T-helper 2 cell treated with Interferon-gamma antibody and Interleukin-4, amounts not matched to agents 5 μg/mL and 100 μg/mL, for 36 hours (primary cell): ENCODE data around the gene DOCK10.

Source experiments
- DNase-seq: peaks from one replicate; pipeline ENCODE4 v3.0.0; 2021; ENCODE audit warnings: low spot score
- H3K27ac Mint-ChIP-seq: one replicate; pipeline ENCODE4 v1.8.0; 2021; ENCODE audit warnings: mild to moderate bottlenecking, mixed read lengths
- H3K27me3 Mint-ChIP-seq: one replicate; pipeline ENCODE4 v1.8.0; 2021; ENCODE audit warnings: low read depth, mixed read lengths
- H3K36me3 Mint-ChIP-seq: one replicate; pipeline ENCODE4 v1.8.0; 2021; ENCODE audit warnings: low read depth, mixed read lengths
- H3K4me1 Mint-ChIP-seq: one replicate; pipeline ENCODE4 v1.8.0; 2021; ENCODE audit warnings: low read depth, mixed read lengths
- H3K4me3 Mint-ChIP-seq: one replicate; pipeline ENCODE4 v1.8.0; 2022; ENCODE audit warnings: mild to moderate bottlenecking, moderate library complexity, mixed read lengths
- H3K9me3 Mint-ChIP-seq: one replicate; pipeline ENCODE4 v1.8.0; 2021; ENCODE audit warnings: mixed read lengths

DOCK10 gene

GRCh38 chr2:225041851-225042799 lies at the start of gene DOCK10:
Gene DOCK10 (minus strand): TSS chr2:225042468. CDS start chr2:225042374, 94 bp downstream.
- Mint-ChIP-seq H3K27ac (peak within 1 kb of the TSS; percentile 99), H3K27me3 (peaks cover 30% of the 10 kb centered on the region), H3K4me1 (peaks cover 47% of the 10 kb centered on the region), H3K36me3 (peaks cover 36% of the 10 kb centered on the region), H3K9me3 (no peaks in the 10 kb centered on the region), H3K4me3 (peak within 1 kb of the TSS; percentile 94)
- DNase-seq: peak; percentile 70

GRCh38 chr2:225091336-225091735 lies 49.1 kb upstream of the DOCK10 start:
- H3K27ac Mint-ChIP-seq: no peak overlapping the region
- H3K4me3 Mint-ChIP-seq: no peak overlapping the region
- H3K27me3 Mint-ChIP-seq: peaks cover 27% of the 10 kb centered on the region
- DNase-seq: no peak
- peaks cover 2% of the 10 kb centered on the region for H3K4me1 Mint-ChIP-seq
- no peaks in the 10 kb centered on the region for H3K36me3 Mint-ChIP-seq
- H3K9me3 Mint-ChIP-seq: no peaks in the 10 kb centered on the region

- no peaks in the 10 kb centered on the region for H3K36me3 Mint-ChIP-seq
- H3K4me1 Mint-ChIP-seq: peaks cover 2% of the 10 kb centered on the region
- no peak overlapping the region for H3K27ac Mint-ChIP-seq
- peaks cover 27% of the 10 kb centered on the region for H3K27me3 Mint-ChIP-seq
- H3K4me3 Mint-ChIP-seq: no peak overlapping the region
- DNase-seq: no peak
- H3K9me3 Mint-ChIP-seq: no peaks in the 10 kb centered on the region
Measured at GRCh38 chr2:225090746-225091145, 48.5 kb upstream of the DOCK10 start.

- H3K9me3 Mint-ChIP-seq: no peaks in the 10 kb centered on the region
- H3K27me3 Mint-ChIP-seq: peaks cover 20% of the 10 kb centered on the region
- no peak for DNase-seq
- no peak overlapping the region for H3K4me3 Mint-ChIP-seq
- H3K4me1 Mint-ChIP-seq: peaks cover 2% of the 10 kb centered on the region
- no peaks in the 10 kb centered on the region for H3K36me3 Mint-ChIP-seq
- no peak overlapping the region for H3K27ac Mint-ChIP-seq
Measured at GRCh38 chr2:225086915-225087314, 44.6 kb upstream of the DOCK10 start.

GRCh38 chr2:225086439-225086838 lies 44.2 kb upstream of the DOCK10 start:
- H3K27ac Mint-ChIP-seq: no peak overlapping the region
- H3K27me3 Mint-ChIP-seq: peaks cover 23% of the 10 kb centered on the region
- H3K4me3 Mint-ChIP-seq: no peak overlapping the region
- no peak for DNase-seq
- H3K4me1 Mint-ChIP-seq: peaks cover 2% of the 10 kb centered on the region
- H3K36me3 Mint-ChIP-seq: no peaks in the 10 kb centered on the region
- no peaks in the 10 kb centered on the region for H3K9me3 Mint-ChIP-seq

- Mint-ChIP-seq H3K27me3 (peaks cover 33% of the 10 kb centered on the region), H3K27ac (no peak overlapping the region), H3K4me1 (peaks cover 2% of the 10 kb centered on the region), H3K9me3 (no peaks in the 10 kb centered on the region), H3K4me3 (no peak overlapping the region), H3K36me3 (no peaks in the 10 kb centered on the region)
- DNase-seq: no peak
Measured at GRCh38 chr2:225083276-225083675, 41.0 kb upstream of the DOCK10 start.

- Mint-ChIP-seq H3K27me3 (peaks cover 47% of the 10 kb centered on the region), H3K9me3 (no peaks in the 10 kb centered on the region), H3K4me3 (no peak overlapping the region), H3K27ac (no peak overlapping the region), H3K4me1 (no peaks in the 10 kb centered on the region), H3K36me3 (no peaks in the 10 kb centered on the region)
- no peak for DNase-seq
Measured at GRCh38 chr2:225076125-225076524, 33.9 kb upstream of the DOCK10 start.

GRCh38 chr2:225074919-225075681 lies 32.8 kb upstream of the DOCK10 start:
- H3K9me3 Mint-ChIP-seq: no peaks in the 10 kb centered on the region
- DNase-seq: no peak
- no peaks in the 10 kb centered on the region for H3K4me1 Mint-ChIP-seq
- no peak overlapping the region for H3K4me3 Mint-ChIP-seq
- no peak overlapping the region for H3K27ac Mint-ChIP-seq
- no peaks in the 10 kb centered on the region for H3K36me3 Mint-ChIP-seq
- peaks cover 45% of the 10 kb centered on the region for H3K27me3 Mint-ChIP-seq

GRCh38 chr2:225074366-225074765 lies 32.1 kb upstream of the DOCK10 start:
- Mint-ChIP-seq H3K4me3 (no peak overlapping the region), H3K27me3 (peaks cover 42% of the 10 kb centered on the region), H3K9me3 (no peaks in the 10 kb centered on the region), H3K36me3 (no peaks in the 10 kb centered on the region), H3K27ac (no peak overlapping the region), H3K4me1 (no peaks in the 10 kb centered on the region)
- DNase-seq: no peak

GRCh38 chr2:225073198-225073597 lies 30.9 kb upstream of the DOCK10 start:
- no peak for DNase-seq
- no peaks in the 10 kb centered on the region for H3K4me1 Mint-ChIP-seq
- H3K36me3 Mint-ChIP-seq: peaks cover 4% of the 10 kb centered on the region
- no peak overlapping the region for H3K27ac Mint-ChIP-seq
- peaks cover 8% of the 10 kb centered on the region for H3K9me3 Mint-ChIP-seq
- no peak overlapping the region for H3K4me3 Mint-ChIP-seq
- peaks cover 41% of the 10 kb centered on the region for H3K27me3 Mint-ChIP-seq

GRCh38 chr2:225072444-225072843 lies 30.2 kb upstream of the DOCK10 start:
- Mint-ChIP-seq H3K4me1 (no peaks in the 10 kb centered on the region), H3K9me3 (peaks cover 15% of the 10 kb centered on the region), H3K36me3 (peaks cover 10% of the 10 kb centered on the region), H3K27me3 (peaks cover 40% of the 10 kb centered on the region), H3K4me3 (no peak overlapping the region), H3K27ac (no peak overlapping the region)
- no peak for DNase-seq

- Mint-ChIP-seq H3K27ac (no peak overlapping the region), H3K4me1 (peaks cover 8% of the 10 kb centered on the region), H3K4me3 (no peak overlapping the region), H3K27me3 (peaks cover 38% of the 10 kb centered on the region), H3K9me3 (peaks cover 32% of the 10 kb centered on the region), H3K36me3 (peaks cover 23% of the 10 kb centered on the region)
- DNase-seq: no peak
Measured at GRCh38 chr2:225070811-225071210, 28.5 kb upstream of the DOCK10 start.

- H3K4me1 Mint-ChIP-seq: peaks cover 16% of the 10 kb centered on the region
- peaks cover 32% of the 10 kb centered on the region for H3K9me3 Mint-ChIP-seq
- no peak for DNase-seq
- peaks cover 32% of the 10 kb centered on the region for H3K27me3 Mint-ChIP-seq
- peaks cover 23% of the 10 kb centered on the region for H3K36me3 Mint-ChIP-seq
- H3K4me3 Mint-ChIP-seq: no peak overlapping the region
- no peak overlapping the region for H3K27ac Mint-ChIP-seq
Measured at GRCh38 chr2:225069966-225070365, 27.7 kb upstream of the DOCK10 start.

- Mint-ChIP-seq H3K27me3 (peaks cover 31% of the 10 kb centered on the region), H3K4me1 (peaks cover 21% of the 10 kb centered on the region), H3K4me3 (no peak overlapping the region), H3K36me3 (peaks cover 23% of the 10 kb centered on the region), H3K27ac (no peak overlapping the region), H3K9me3 (peaks cover 32% of the 10 kb centered on the region)
- DNase-seq: no peak
Measured at GRCh38 chr2:225069477-225069876, 27.2 kb upstream of the DOCK10 start.
